Stimulated activated CD8-positive, alpha-beta memory T cell treated with anti-CD3 and anti-CD28 coated beads, Interleukin-7, amount 100 ng/mL, for 4 hours (primary cell): ENCODE data around the gene FASN.
A peak's percentile ranks its signal among the peaks of the same experiment; 100 is the strongest.

Experiments used
- DNase-seq, 2 donors: peaks; one replicate each; pipeline ENCODE4 v3.0.0-alpha.2; 2020; ENCODE audit warnings: low read depth in 2 of 2

Gene FASN

DNA sequence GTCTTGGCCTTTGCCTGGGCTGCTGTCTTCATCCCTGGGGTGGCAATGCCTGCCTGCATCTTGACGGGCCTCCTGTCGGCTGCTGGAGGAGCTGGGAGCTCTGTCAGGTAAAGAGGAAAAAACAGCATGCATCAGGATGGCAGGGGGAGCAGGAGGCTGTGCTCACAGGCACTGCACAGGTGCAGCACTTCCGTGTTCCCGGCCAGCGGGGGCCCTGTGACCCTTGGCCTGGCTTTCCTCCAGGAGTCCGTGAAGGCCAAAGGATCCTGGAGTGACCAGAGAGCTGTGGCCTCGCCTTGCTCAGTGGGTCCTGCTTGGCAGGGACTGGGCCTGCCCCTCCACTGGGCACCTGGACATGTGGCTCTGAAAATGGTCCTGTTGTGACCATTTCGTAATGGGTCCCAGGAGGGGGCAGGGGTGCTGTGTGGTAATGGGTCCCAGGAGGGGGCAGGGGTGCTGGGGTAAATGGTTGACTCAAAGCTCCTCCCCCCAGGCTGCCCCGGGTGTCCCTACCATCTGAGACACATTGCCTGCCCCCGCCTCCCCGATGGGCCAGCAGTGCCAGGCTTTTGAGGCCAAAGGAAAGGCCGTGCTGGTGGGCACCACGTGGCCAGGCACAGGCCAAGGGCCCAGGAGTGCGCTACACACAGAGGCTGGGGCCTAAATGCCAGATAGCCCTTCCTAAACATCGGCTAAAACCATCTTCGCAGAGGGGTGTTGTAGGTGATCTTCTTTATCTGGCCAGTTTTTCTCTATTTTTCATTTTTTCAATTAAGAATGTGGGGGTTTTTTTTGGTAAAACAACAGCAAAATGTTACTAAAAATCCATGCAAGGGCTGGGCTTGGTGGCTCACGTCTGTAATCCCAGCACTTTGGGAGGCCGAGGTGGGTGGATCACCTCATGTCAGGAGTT, 4.0 kb upstream of the FASN start:
- no peak for DNase-seq

DNA sequence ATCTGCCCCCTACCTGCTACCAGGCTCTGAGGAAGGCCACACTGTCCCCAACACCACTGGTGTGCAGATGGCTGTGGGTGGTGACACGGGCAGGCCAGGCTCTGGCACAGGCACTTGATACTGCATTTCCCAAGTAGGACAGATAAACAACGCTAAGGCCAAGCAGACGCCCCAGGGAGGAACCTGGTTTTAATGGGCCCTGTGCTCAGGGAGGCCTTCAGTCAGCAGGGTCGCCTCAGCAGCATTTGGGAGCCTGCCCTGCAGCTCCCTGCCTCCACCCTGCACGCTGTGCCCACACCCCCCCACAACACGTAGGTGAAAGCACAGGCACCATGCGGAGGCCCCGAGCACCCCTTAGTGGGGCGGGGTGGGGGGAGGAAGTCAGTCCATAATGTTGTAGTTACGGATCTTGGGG, 3.3 kb upstream of the FASN start:
- DNase-seq, result no peak

DNA sequence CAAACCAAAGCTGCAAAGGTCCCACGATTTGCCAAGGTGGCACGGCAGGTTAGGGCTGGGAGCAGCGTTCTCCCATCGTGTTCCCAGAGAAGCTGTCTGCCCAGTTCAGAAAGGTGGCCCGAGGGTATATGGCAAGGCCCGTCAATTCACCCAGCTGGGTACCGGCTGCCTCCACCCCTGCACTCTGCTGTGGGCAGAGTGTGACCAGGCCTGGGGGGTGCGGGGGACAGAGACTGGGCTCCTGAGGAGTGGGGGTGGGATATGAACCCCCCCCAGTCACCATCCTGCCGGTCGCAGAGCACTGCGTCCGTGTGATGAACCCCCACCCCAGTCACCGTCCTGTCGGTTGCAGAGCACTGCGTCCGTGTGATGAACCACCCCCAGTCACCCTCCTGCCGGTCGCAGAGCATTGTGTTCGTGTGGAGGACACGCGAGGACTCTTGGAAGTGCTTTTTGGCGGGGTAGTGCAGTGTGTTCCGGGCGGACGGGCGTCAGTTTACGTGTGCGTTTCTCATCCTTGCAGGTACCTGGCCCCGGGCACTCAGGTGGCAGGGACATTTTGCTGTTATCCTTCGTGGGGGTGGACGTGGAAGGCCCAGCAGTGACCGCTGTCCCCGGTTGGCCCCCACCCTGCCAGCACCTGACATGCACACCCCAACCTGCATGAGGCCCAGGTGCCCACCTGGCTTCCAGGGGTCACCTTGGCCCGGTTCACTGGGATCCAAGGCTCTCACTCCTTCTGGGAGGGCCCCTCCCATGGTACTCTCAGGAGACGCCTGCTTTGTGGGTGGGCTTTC, 2.7 kb upstream of the FASN start:
- no peak for DNase-seq

DNA sequence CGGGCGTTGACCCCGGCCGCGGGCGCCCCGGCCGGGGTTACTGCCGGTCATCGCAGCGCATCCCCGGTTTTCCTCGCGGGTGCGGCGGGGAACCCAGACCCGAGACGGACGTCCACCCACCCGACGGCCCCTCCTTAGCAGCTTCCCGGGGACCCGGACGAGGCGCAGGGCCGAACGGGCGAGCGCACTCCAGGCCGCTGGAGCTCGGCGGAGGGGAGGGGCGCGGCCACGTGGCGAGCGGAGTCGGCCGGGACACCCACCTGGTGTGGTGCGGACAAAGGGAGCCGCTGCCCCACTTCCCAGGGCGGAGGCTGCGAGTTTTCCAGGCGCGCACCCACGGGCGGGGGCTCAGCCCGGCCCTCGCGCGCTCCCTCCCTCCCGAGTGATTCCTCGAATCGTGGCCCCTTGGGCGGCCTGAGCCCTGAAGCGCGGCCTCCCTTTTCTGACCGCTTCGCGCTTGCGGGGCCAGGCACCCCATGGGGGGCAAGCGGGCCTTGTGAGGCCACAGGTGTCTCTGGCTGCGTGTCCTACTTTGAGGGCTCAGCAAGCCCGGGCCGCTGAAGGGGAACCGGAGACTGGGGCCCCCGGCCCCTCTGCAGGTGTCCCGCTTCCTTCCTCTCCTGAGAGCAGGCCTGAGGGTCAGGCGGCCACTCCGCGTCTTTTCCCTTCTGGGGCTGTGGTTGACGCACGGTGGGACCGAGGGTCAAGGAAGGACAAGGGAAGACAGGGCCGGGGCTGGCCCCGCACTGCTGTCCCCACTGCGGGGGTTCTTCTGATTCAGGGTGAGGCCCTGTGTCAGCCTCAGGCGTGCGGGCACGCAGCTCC, 1.1 kb upstream of the FASN start:
- DNase-seq, result no peak

DNA sequence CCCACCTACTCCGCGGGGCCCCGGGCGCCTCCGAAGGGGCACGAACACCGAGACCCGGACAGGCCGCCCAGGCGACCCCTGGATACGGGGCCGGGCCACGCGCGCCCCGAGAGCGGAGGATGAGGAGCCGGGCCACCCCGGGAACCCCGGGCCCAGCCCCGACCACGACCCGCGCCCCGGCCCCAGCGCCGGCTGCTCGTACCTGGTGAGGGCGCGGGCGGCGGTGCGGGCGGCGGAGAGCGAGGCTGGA, 192 bp downstream of the FASN start:
- peak; percentile 24 to 64 for DNase-seq

DNA sequence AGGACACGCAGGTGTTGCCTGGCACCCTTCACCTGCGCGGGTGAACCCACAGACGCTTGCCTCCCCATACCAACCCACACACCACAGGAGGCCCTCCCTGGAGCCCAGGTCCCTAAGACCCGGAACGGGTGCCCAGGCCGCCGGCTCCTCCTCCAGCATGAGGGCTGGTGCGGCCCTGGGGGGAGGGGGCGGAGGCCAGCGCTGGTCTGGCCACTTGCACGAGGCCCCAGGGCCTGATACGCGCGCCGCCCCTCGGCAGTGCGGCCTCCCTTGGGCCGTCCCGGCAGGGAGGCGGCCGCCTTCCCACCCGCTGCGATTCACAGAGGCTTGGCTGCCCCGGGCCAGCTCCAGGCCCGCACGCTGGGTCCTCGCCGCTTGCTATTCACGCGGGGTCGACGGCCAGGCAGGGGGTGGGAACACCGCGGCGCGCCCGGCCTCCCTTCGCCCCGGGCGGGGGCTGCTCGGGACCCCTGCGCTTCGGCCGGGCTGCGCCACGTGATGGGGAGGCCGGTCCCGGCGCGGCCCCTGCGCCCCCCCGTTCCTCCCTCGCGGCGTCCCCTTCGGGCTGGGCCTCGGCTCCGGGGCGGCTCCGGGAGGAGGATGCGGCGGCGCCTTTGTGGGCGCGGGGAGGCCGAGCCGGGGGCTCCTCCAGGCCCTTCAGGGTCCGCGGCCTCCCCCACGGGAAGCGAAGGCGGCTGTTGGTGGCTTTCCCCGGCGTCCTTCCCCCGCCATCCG, 685 bp downstream of the FASN start:
- no peak for DNase-seq

DNA sequence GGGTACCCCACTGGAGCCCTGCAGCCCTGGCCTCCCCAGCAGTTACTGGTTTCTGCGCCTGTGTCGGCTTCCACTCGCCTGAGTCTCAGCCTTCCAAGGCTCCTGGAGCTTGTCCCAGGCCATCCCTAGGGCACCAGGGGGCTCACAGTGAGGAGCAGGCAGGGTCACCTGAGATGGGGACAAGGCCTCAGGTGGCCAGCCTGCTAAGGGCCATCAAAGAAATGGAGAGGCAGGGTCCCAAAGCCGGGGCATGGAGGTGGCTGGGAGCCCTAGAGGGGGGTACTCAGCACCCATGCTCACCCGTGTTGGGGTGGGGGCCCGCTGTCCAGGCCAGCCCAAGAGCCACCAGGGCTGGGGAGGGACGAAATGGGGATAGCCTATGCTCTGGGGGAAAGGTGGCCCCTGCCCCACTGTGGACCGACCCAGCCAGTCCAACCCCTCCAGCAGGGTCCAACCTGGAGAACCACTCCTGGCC, 1.3 kb downstream of the FASN start:
- no peak for DNase-seq

DNA sequence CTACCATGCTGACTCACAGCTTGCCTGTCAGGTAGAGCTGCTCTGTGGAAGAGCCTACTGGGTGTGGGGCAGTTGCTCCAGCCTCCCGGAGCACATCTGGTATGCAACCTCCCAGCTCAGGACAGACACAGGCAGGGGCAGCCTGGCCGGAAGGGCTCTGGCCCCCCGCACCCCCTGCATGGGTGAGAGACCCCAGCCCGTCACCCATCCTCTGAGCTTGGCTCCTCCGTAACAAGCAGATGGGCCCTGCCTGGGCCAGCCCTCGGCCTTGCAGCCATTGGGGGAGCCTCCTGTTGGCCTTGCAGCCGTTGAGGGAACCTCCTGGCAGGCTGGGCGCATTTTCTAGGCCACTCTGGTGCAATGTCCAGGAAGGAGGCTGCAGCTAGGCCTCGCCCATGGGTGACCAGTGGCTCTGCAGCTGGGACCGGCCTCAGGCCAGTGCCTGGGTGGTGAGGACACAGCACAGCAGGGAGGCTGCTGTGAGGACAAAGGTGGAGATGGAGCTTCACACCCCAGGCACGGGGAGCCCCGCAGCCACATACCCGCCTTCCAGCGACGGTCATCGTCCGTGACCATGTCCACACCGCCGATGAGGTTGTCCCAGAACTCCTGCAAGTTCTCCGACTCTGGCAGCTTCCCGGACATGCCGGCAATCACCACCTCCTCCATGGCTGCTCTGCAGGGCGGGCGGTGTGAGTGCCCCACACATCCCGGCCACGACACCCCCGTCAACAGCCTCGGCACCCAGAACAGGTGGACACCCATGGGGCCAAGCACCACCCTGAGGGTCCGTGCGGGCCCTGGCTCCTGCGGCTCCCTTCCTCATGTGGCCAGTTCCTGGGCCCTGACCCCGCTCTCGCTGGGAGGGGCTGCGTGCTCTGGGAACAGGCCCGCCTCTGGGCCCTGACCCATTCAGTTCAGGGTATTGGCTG, 2.0 kb downstream of the FASN start:
- DNase-seq, result no peak

DNA sequence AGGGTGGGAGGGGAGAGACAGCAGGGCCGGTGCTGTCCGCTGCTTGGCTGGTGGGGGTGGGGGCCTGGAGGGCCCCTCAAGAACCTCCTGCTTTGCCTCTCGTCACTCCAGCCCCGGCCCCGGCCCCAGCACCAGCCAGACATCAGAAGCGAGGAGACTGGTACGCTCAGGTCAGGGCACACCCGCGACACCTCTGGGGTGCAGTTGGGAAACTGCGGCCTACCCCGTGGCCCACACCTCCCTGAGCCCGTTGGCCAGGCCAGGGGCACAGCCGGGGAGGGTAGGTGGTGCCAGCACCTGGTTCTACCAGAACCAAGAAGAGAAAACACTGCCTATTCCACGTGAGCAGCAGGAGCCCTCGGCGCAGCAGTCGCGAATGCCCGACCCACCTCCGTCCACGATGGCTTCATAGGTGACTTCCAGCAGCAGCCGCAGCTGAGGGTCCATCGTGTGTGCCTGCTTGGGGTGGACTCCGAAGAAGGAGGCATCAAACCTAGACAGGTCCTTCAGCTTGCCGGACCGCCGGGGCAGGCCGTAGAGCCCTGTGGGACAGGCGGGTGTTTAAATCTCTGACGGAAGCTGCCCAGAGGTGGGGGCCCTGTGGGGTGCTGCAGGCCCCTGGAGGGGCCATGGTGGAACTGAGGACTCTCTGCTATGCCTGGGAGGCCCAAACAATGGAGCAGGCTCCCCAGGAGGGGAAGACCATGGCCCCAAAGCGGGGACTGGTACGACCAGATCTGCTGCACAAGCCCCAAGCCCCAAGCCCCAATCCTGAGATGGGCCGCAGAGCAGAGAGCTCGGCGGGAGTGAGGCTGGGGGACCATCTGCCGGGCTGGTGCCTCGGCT, 2.9 kb downstream of the FASN start:
- DNase-seq, result no peak

DNA sequence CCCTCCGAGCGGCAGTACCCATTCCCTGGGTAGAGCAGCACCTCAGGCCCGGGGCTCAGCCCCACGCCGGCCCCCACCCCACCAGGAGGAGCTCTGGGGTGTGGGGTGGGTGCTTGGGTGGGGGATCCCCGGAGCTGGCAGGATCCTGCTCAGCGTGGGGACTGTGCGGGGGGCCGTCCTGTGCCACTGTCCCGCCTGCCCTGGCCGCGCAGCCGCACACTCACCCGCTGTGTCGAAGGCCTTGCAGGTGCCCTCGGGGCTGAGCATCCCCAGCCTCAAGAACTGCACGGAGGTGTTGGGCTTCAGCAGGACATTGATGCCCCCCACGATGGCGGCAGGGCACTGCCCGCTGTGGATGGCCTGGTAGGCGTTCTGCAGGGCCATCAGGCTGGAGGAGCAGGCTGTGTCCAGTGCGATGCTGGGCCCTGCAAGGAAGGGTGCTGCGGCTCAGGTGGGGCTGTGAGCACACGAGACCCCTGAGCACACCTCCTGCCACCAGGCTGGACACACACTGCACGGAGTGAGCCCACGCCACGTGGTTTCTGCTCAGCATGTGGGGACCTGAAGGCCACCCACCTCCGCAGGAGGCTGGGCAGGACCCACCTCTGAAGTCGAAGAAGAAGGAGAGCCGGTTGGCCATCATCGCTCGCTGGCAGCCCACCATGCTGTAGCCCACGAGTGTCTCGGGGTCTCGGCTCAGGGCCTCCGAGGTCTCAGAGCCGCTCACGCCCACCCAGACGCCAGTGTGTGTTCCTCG, 4.9 kb downstream of the FASN start:
- no peak for DNase-seq

DNA sequence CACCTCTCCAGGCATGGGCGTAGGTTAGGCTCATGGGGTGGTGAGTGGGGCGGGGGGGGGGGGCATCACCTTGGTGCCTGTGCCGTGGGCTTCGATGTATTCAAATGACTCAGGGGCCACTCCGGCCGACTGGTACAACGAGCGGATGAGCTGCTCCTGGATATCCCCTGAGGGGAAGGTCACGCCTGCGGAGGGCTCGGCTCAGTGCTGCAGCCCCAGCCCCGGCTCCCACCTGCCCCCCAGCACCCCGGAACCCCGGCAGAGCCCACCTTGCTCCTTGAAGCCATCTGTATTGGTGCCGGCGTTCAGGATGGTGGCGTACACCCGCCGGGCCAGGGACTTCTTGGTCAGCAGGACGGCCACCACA, 5.4 kb downstream of the FASN start:
- DNase-seq, result no peak

DNA sequence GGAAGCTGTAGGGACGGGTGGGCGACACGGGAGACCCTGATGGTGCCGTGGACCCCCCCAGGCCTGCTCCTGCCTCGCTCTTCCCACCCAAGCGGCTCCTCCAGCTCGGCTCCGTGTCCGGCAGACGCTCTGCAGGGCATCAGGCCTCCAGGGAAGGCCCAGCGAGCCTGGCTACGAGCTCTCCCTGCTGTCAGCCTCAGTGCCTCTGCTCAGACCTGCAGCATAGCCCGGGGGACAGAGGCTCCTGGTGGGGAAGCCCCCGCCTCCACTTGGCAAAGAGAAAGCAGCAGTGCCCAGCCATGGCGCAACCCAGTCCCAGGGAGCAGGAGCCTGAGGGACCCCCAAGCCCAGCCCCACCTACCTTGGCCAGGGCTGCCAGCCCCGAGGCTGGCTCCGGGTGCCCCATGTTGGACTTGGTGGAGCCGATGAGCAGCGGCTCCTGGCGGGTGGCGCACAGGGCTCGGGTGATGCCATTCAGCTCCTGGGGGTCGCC, 5.9 kb downstream of the FASN start:
- DNase-seq, result no peak

DNA sequence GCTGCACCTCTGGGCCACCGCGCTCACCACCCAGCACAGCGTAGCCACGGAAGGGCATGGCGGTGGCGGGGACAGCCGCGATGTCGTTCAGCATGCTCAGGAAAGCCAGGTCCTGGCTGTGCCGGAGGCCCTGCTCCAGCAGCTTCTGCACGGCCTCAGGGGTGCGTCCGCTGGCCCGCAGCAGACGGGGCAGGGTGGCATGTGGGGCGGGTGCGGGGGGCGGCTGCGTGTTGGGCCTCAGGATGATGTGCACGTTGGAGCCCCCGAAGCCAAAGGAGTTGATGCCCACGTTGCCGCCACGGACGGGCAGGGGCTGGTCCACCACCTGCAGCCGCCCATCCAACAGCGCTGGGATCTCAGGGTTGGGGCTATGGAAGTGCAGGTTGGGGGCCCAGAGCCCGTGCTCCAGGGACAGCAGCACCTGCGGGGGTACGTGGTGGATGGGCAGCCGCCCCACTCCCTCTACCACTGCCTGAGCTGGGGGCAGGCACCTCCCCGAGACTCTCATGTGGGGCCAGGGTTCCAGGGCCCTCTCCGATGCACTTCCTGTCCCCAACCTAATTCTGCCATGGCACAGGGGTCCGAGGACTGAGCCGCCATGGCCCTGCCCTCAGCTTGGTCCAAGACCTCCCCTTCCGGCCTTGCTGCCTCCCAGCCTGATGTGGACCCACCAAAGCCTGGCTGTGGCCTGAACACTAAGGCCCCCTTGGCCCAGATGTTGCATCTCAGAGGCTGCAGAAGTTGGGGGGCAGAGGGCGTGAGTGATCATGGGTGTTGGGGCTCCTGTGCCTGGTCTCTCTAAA, 6.6 kb downstream of the FASN start:
- no peak for DNase-seq

DNA sequence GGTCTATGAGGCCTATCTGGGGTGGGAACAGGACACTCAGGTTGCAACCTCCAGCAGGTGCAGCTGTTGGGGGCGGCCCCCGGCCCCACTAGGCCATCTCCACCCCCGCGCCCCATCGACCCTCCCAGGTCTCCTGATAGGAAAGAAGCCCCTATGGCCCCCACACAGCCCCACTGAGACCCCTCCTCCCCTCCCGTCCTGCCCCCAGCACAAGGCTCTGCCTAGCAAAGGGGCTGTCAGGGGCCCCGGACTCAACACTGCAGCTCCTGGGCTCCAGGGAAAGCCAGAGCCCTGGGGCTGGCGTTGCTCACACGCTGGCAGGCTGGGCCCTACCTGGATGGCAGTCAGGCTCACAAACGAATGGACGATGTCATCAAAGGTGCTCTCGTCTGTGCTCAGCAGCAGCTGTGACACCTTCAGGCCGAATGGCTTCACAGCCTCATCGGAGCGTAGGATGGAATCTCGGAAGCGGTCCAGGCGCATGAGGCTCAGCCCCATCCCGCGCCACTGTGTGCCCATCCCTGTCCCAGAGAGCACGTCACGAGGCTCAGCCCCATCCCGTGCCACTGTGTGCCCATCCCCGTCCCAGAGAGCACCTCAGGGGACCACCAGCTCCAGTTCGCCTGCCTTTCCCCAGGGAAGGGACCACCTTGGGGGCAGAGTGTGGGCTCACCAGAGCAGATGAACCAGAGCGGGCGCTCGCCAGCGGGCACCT, 7.3 kb downstream of the FASN start:
- DNase-seq, result no peak

DNA sequence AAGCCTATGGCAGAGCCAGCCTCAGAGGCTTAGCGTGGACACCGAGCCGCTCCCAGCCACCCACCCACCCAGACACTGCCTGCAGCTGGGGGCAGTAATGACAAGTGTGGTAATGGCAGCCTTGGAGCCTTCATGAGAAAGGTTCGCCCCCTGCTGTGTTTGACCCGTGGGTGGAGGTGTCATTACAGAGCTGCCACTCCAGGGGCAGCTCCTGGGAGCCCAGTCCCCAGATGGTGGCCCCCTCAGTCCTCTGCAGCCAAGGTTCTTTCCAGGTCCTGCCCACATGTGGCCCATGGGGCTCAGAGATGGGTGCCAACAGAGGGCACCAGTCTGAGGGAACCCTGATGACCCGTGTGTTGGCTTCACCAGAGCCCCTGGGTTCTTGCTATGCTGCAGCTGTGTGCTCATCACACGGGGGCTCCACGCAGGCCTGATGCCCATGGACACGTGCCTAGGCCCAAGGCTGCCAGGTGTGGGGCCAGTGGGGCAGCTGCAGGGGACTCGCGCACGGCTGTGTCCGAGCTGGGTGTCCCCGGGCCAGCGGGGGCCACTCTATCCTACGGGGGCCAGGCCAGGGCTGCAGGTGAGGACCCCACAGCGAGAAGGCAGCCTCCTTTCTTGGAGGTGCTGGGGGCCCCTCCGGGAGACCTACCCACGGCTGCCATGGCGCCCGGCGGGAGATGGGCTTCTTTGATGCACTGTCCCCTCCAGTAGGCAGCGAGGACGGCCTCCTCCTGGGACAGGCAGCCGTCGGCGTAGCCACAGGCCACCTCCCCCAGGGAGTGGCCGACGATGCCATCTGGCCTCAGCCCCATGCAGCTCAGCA, 8.1 kb downstream of the FASN start:
- DNase-seq, result no peak
